Esophagus squamous epithelium (tissue), 5 donors: ENCODE data around the gene IRGM. TPM values are rescaled to one million over a fixed set of nuclear protein-coding genes. Genes with fewer than 3 reads are reported as not detected.
"Not testable (repeated sequence)": the region's sequence is repeated elsewhere in the genome, so short reads cannot be mapped to it uniquely, and the experiment has no call there.

ENCODE experiments used
- DNase-seq: peaks from one replicate; lab custom pipeline; 2025; lab: John Stamatoyannopoulos, UW
- H3K27ac ChIP-seq, 4 donors: fragments of 200-600 bp; sonication (generic); one replicate each; pipeline ENCODE4 v1.5.1; 2016 to 2019; ENCODE audit warnings: mild to moderate bottlenecking in 1 of 4
- H3K27me3 ChIP-seq, 4 donors: fragments of 200-600 bp; sonication (generic); 1 replicate in 3 of 4; 2 replicates in 1 of 4; pipeline versions ENCODE4 v1.5.1 to v1.6.0; 2017 to 2021; ENCODE audit warnings: antibody characterized with exemption in 1 of 4
- H3K36me3 ChIP-seq, 3 donors: fragments of 200-600 bp; sonication (generic); one replicate each; pipeline ENCODE4 v1.5.1; 2016 to 2019
- H3K4me1 ChIP-seq, 3 donors: fragments of 200-600 bp; sonication (generic); one replicate each; pipeline ENCODE4 v1.5.1; 2017 to 2019
- H3K4me3 ChIP-seq, 4 donors: fragments of 200-600 bp; sonication (generic); 1 replicate in 3 of 4; 2 replicates in 1 of 4; pipeline ENCODE4 v1.5.1; 2016 to 2019; ENCODE audit warnings: mild to moderate bottlenecking in 2 of 4, moderate library complexity in 1 of 4
- H3K9me3 ChIP-seq, 3 donors: fragments of 200-600 bp; sonication (generic); one replicate each; pipeline ENCODE4 v1.5.1; 2016 to 2019
- POLR2A ChIP-seq, 4 donors: fragments of 450-650 bp; IDR thresholded peaks; one replicate each; pipeline ENCODE4 v1.6.1; 2017; ENCODE audit warnings: antibody characterized with exemption in 4 of 4, mild to moderate bottlenecking in 4 of 4, moderate library complexity in 3 of 4
- WGBS, 2 donors: methylation state at CpG; one replicate each; pipeline ENCODE4 v1.1.5; 2018; 5-methylcytosine and 5-hydroxymethylcytosine counted together
- intact Hi-C: fragments of 100-400 bp; cut with DNase I; formaldehyde crosslinking; loops from one replicate; pipeline ENCODE4 v1.15.0; 2022
- total RNA-seq, 4 donors: library from RNA; depleted of rRNA; stranded (reverse); fragments of >200 nt; gene quantifications; one replicate each; pipeline ENCODE4 v1.1.0, GENCODE V29; 2016
- TF ChIP-seq, protein P1 (sequence below), 6 experiments: fragments of 450-650 bp in 4 of 6; fragments of 200-600 bp in 2 of 6; sonication (generic) in 2 of 6; IDR thresholded peaks; one replicate each; pipeline ENCODE4 v1.5.1; 2016 to 2019; ENCODE audit warnings: antibody characterized with exemption in 6 of 6, mild to moderate bottlenecking in 4 of 6, moderate library complexity in 4 of 6
- donor health status: DM: yes; HTN: yes; CAD: no.

The IRGM gene
- total RNA-seq, 4 donors from 2014 or later, result 0.95 TPM; not detected in 3

DNA sequence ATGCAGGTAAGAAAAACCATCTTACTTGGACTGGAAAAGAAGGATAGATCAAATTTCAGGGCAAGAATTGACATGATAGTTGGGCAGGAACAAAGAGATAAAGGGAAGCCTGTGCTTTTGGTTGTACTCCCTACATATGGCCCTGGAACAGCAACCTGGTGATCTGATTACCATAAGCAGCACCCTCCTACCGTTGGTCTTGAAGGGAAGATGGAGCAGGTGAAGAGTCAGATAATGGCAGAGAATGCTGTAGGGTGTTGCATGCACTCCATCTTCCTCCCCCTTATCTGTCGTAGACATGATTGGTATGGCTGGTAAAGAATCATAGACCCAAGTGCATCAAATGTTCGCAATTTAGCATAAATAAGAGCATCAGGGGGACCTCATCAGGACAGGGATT, 4.7 kb downstream of the IRGM start:
- peaks cover 0 to 9% (median 0%) of the 10 kb centered on the region in 3 donors for H3K4me1 ChIP-seq
- no peaks in the 10 kb centered on the region for H3K27me3 ChIP-seq
- H3K36me3 ChIP-seq, result no peaks in the 10 kb centered on the region
- no peaks in the 10 kb centered on the region for H3K9me3 ChIP-seq
- intact Hi-C loops, result loop anchor here (5.0 kb wide), 1 partner anchor 294 kb away; no protein-coding TSS in a partner anchor
- H3K27ac ChIP-seq, result no peak overlapping the region
- TF ChIP-seq, protein P1, sequence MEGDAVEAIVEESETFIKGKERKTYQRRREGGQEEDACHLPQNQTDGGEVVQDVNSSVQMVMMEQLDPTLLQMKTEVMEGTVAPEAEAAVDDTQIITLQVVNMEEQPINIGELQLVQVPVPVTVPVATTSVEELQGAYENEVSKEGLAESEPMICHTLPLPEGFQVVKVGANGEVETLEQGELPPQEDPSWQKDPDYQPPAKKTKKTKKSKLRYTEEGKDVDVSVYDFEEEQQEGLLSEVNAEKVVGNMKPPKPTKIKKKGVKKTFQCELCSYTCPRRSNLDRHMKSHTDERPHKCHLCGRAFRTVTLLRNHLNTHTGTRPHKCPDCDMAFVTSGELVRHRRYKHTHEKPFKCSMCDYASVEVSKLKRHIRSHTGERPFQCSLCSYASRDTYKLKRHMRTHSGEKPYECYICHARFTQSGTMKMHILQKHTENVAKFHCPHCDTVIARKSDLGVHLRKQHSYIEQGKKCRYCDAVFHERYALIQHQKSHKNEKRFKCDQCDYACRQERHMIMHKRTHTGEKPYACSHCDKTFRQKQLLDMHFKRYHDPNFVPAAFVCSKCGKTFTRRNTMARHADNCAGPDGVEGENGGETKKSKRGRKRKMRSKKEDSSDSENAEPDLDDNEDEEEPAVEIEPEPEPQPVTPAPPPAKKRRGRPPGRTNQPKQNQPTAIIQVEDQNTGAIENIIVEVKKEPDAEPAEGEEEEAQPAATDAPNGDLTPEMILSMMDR (IDR thresholded peaks at IDR 0.05), result no peak
- TF ChIP-seq POLR2A (IDR thresholded peaks at IDR 0.05), result no peak
- 56 to 73% methylated on average over 2 to 3 of the region's 3 CpGs for WGBS, 2 donors
- H3K4me3 ChIP-seq, result no peak overlapping the region
- no peak for DNase-seq

DNA sequence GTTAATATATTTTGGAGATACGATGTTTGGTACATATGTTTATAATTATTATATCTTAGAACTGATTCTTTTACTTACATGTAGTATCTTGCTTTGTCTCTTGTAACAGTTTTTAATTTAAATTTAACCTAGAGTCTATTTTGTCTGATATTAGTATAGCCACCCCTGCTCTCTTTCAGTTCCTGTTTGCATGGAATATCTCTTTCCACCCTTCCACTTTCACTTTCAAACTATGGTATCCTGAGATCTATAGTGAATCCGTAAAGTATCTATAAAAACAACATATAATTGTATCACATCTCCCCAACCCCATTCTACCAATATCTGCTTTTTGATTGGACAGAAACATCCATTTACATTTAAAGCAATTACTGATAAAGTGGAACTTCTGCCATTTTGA, 7.2 kb downstream of the IRGM start:
- 86 to 90% methylated on average over 2 of the region's 2 CpGs for WGBS, 2 donors
- H3K27me3 ChIP-seq, result no peaks in the 10 kb centered on the region
- no peak for DNase-seq
- H3K27ac ChIP-seq, result no peak overlapping the region
- intact Hi-C loops, result loop anchor here (5.0 kb wide), 1 partner anchor 296 kb away; no protein-coding TSS in a partner anchor
- H3K36me3 ChIP-seq, result no peaks in the 10 kb centered on the region
- no peak for TF ChIP-seq POLR2A (IDR thresholded peaks at IDR 0.05)
- TF ChIP-seq, protein P1 (IDR thresholded peaks at IDR 0.05), result no peak
- H3K4me3 ChIP-seq, result no peak overlapping the region
- H3K9me3 ChIP-seq, result no peaks in the 10 kb centered on the region
- no peaks in the 10 kb centered on the region for H3K4me1 ChIP-seq

DNA sequence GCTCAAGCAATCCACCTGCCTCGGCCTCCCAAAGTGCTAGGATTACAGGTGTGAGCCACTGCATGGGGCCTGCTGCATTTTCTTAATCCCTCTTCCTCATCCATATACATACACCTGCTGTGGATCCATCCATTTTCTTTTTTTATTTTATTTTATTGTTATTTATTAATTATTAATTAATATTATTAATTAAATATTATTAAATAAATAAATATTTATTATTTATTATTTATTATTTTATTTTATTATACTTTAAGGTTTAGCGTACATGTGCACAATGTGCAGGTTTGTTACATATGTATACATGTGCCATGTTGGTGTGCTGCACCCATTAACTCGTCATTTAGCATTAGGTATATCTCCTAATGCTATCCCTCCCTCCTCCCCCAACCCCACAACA, 10.4 kb downstream of the IRGM start:
- DNase-seq, H3K4me1 ChIP-seq, H3K27ac ChIP-seq, H3K9me3 ChIP-seq, intact Hi-C loops, H3K36me3 ChIP-seq, H3K4me3 ChIP-seq, H3K27me3 ChIP-seq: not testable (repeated sequence)
- WGBS, 2 donors, result 64 to 82% methylated on average over 3 of the region's 3 CpGs

DNA sequence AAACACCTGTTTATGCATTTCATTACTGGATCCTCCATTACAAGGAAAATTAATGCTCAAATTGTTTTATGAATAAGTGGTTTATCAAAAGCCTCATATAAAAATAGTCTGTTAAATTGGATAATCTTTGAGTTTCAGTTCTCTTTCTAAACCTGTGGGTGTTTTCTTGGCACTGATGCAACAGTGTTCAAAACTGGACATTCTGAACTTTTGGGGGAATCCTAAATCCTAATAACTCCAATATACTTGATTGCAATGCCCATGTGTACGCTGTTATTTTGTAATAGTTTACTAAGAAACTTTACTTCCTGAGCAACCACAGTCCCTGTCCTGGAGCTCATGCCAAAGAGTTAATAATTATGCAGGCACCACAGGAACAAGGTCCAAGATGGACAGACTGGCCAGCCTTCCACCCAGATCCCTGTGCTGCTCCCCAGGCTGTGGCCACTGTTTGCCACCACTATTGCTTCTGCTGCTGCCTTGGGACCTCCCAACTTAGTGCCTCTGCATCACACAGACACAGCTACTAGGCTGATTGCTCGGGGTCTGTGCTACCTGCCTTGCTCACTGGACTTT, 14.0 kb downstream of the IRGM start:
- Histone ChIP-seq H3K4me3 (no peak overlapping the region), H3K36me3 (no peaks in the 10 kb centered on the region), H3K4me1 (no peaks in the 10 kb centered on the region), H3K27me3 (no peaks in the 10 kb centered on the region), H3K27ac (no peak overlapping the region), H3K9me3 (peaks cover 0 to 29% (median 0%) of the 10 kb centered on the region in 3 donors)
- 52 to 55% methylated on average over 2 of the region's 2 CpGs for WGBS, 2 donors
- TF ChIP-seq, protein P1 (IDR thresholded peaks at IDR 0.05), result no peak
- TF ChIP-seq POLR2A (IDR thresholded peaks at IDR 0.05), result no peak
- intact Hi-C loops, result no loop called here
- no peak for DNase-seq

DNA sequence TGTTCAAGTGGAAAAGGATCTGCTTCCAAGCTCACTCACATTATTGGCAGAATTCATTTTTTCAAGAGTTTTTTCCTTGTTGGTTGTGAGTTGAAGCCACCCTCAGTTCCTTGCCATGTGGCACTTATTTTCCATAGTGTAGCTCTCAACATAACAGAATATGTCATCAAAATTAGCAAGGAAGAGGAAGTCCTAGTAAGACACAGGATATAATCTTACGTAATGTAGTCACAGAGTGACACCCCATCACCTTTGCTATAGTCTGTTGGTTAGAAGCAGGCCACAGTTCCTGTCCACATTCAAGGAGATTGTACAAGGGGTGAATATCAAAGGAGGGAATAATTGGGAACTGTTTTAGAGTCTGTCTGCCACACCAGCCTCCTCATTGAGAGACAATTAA, 15.7 kb downstream of the IRGM start:
- Histone ChIP-seq H3K27ac (no peak overlapping the region), H3K4me1 (no peaks in the 10 kb centered on the region), H3K4me3 (no peak overlapping the region), H3K27me3 (no peaks in the 10 kb centered on the region), H3K36me3 (no peaks in the 10 kb centered on the region), H3K9me3 (peaks cover 0 to 36% (median 0%) of the 10 kb centered on the region in 3 donors)
- TF ChIP-seq, protein P1 (IDR thresholded peaks at IDR 0.05), result no peak
- TF ChIP-seq POLR2A (IDR thresholded peaks at IDR 0.05), result no peak
- no peak for DNase-seq
- 71 to 78% methylated on average over 1 of the region's 1 CpG for WGBS, 2 donors
- intact Hi-C loops, result no loop called here

DNA sequence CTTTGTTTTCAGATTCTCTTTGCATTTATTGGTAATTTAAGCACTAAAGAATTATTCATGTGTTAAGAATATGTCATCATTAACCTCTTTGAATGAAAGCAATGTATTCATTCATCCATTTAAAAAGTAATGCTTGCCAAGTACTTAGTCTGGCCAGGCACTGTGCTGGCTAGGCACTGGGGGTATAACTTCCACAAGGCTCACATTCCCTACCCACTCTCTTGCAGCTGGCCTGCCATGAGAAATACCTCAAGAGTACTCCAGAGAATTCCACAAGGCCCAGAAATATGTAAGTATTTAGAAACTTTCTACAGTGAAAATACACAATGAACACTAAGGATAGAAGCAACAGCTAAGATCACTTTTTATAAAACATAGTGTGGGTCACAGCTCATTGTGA, 33.0 kb downstream of the IRGM start:
- Histone ChIP-seq H3K9me3 (peaks cover 0 to 32% (median 0%) of the 10 kb centered on the region in 3 donors), H3K4me1 (no peaks in the 10 kb centered on the region), H3K4me3 (no peak overlapping the region), H3K36me3 (no peaks in the 10 kb centered on the region), H3K27me3 (no peaks in the 10 kb centered on the region), H3K27ac (no peak overlapping the region)
- intact Hi-C loops, result no loop called here
- no peak for TF ChIP-seq POLR2A (IDR thresholded peaks at IDR 0.05)
- TF ChIP-seq, protein P1 (IDR thresholded peaks at IDR 0.05), result no peak
- DNase-seq, result no peak
